HL-60/S4 (cell line): ENCODE data around the gene CEP63.
"Not testable (repeated sequence)": the region's sequence is repeated elsewhere in the genome, so short reads cannot be mapped to it uniquely, and the experiment has no call there.

Experiments used
- in situ Hi-C: fragments of 300-500 bp; cut with MboI; formaldehyde crosslinking; loops from 2 replicates; pipeline ENCODE4 v1.14.3; 2022; ENCODE audit warnings: low sequenced_read_pairs

The CEP63 gene

GRCh38 chr3:134563601-134564000 is 77.7 kb downstream of the CEP63 start:
- in situ Hi-C loops, result no loop called here

DNA sequence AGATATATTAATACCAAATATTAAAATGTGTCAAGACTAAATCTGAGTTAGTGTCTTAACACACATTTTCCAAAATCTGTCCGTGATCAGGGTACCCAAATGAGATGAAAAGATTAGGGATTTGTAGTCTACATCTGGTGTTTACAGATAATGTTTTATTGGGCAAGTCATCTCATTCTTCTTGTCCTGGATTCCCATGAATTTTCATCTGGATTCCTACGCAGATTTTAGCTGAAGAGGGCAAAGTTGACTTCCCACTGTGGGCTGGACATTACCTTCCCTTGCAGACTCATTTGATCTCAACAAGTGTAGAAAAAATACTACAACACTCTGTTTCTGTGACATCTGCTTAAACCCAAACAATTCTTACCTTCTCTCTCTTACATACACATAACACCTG is 79.1 kb downstream of the CEP63 start:
- in situ Hi-C loops, result no loop called here

DNA sequence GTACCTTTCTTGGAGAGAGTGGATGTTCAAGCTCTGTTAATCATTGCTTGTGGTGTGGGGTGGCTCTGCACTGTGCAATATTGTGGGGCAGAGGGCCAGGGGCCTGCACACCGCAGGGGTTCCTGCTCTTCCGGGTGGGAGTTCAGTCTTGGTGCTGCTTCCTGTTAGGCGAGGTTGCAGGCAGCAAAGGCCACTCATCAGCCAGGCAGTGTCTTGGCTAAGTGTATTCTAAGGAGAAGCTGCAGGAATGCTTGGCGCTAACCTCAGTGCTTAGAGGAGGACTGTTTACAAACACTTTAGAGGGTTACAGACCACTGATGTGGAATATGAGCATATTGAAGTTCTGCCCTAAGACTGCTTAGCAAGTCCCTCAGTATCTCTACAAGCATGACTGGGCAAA is 81.7 kb downstream of the CEP63 start:
- in situ Hi-C loops, result no loop called here

DNA sequence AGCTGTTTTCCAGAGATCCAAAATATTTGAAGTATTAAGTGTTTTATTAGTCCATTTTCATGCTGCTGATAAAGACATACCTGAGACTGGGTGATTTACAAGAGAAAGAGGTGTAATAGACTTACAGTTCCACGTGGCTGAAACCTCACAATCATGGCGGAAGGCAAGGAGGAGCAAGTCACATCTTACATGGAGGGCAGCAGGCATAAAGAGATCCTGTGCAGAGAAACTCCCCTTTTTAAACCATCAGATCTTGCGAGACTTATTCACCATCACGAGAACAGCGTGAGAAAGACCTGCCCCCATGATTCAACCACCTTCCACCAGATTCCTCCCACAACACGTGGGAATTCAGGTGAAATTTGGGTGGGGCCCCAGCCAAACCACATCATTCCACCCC is 82.9 kb downstream of the CEP63 start:
- in situ Hi-C loops, result no loop called here

- in situ Hi-C loops, result not testable (repeated sequence)
These were observed 84.0 kb downstream of the CEP63 start for GRCh38 chr3:134569899-134570298.

- in situ Hi-C loops, result no loop called here
These were observed 90.6 kb downstream of the CEP63 start for GRCh38 chr3:134576426-134576825.

DNA sequence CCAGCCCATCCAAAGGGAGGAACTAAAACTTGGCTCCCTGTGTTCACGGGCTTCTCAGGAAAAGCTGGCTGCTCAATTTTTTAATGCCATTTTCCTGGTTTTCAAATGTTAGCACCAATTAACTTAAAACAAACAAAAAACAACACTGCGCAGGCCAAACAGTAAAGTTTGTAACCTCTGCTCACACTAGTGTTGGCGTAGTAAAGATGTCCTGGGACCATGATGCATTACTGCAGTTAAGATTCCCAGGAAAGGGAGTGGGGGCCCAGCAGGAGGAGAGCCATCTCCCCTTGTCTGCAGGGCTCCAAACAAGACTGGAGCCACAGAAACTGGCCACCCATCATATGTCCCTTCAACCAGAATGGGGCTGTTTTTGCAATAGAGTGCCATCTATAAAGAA is 91.0 kb downstream of the CEP63 start:
- in situ Hi-C loops, result no loop called here

DNA sequence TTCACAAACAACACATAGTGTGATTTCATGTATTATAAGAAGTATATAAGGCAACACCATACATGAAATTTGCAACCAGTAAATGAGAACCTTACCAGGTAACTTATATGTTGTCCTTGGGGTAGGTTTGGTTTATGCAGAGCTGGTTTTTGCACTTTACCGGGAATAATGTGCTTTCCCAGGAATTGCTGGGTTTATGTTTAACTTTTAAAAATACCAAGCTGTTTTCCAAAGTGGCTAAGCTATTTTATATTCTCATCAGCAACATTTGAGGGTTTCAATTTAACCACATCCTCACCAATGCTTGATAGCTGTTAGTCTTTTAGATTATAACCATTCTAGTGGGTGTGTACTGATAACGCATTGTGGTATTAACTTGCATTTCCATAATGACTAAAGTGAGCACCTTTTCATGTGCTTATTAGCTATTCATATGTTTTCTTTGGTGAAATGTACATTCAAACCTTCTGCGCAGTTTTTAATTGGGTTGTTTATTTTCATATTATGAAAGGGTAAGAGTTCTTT is 93.3 kb downstream of the CEP63 start:
- in situ Hi-C loops, result no loop called here

GRCh38 chr3:134590766-134591165 is 104.9 kb downstream of the CEP63 start:
- in situ Hi-C loops, result no loop called here

DNA sequence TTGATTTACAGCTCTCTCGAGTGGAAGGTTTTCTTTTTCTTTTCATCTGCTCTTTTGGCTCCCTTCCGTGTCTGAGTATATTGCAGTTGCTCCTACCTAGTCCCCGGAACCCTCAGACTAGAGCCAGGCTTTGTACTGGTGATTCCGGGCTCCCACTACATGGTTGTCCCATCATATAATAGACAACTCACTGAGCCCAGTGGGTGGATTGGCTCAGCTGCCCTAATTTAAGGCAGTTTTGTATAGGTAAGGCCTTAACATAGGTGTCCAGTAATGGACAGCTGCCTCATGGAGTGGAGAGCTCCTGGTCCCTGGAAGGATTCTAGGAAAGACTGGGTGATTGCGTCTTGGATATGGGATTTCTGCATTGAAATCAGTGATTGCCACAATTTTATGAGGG is 106.9 kb downstream of the CEP63 start:
- in situ Hi-C loops, result no loop called here

DNA sequence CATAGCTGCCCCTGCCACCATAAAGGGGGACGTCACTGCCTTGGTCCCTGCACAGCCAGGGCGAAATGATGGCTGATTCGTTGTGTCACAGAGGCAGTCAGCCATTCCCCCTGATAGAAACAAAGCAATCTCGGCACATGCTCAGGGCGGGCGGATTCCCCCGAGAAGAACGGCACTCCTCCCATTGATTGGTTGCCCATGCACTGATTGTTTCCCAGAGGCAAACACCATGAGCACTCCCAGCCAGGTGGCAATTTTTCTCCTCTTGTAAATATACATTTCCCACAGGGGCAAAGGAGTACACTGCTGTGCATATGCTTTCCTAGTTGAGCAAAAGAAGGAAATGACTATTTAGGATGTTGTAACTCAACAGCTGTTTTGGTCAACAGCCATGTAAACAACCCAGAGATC is 108.5 kb downstream of the CEP63 start:
- in situ Hi-C loops, result no loop called here

GRCh38 chr3:134594986-134595385 is 109.1 kb downstream of the CEP63 start:
- in situ Hi-C loops, result not testable (repeated sequence)

GRCh38 chr3:134597390-134597970 is 111.6 kb downstream of the CEP63 start:
- in situ Hi-C loops, result no loop called here

GRCh38 chr3:134598763-134599545 is 113.1 kb downstream of the CEP63 start:
- in situ Hi-C loops, result no loop called here

- in situ Hi-C loops, result no loop called here
These were observed 114.3 kb downstream of the CEP63 start for GRCh38 chr3:134600206-134600605.

DNA sequence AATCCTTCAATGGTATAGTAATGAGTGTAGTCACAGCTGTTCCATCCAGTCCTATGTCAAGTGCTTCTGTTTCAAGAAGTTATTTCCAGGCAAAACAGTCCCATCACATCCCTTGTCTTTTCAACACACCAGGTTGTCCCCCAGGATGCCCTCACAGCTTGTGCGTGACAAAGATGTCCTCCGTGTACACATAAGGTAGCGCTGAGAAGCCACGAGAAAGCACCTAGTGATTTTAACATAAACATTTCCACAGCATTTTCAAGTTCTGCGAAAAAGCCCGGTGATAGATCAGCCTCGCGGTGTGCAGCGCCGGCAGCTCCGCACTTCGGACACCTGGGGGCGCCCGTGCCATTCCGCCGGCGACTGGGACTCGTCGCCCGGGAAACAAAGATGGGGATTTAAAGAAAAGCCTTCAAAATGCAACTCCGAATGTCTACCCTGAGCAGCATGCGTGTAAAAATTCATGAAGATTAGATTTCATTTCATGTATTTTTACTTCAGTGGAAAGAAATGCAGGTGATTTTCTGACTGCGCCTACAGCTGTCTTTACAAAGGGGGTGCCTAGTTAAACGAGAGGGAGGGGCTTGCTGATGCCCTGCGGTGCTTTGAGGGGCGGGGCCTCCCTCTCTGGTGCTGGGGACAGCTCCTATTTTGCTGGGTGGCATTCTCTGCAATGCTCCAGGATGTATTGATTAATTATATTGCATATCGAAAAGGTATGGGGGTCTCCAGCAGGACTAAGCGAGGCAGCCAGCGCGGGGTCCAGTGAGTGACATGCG is 115.0 kb downstream of the CEP63 start:
- in situ Hi-C loops, result no loop called here

GRCh38 chr3:134601539-134602439 is 115.9 kb downstream of the CEP63 start:
- in situ Hi-C loops, result no loop called here

- in situ Hi-C loops, result no loop called here
These were observed 116.6 kb downstream of the CEP63 start for GRCh38 chr3:134602440-134602814.

DNA sequence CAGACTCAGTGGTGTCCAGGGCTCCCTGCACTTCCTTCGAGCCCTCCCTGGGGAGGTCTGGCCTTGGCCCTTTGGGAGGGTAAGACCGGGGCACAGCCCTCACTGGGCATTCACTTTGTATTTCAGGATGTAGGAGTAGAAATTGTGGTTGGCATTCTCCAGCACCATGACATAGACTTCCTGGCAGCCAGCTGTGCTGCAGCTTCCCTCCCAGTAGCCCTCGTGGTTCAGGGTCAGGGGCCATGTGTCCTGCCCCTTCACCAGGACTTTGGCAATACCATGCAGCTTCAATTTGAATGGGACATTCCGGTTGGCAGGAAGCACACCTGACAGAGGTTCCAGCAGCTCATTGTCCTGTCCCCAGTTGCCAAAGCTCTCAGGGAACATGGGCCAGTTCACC is 117.6 kb downstream of the CEP63 start:
- in situ Hi-C loops, result no loop called here

DNA sequence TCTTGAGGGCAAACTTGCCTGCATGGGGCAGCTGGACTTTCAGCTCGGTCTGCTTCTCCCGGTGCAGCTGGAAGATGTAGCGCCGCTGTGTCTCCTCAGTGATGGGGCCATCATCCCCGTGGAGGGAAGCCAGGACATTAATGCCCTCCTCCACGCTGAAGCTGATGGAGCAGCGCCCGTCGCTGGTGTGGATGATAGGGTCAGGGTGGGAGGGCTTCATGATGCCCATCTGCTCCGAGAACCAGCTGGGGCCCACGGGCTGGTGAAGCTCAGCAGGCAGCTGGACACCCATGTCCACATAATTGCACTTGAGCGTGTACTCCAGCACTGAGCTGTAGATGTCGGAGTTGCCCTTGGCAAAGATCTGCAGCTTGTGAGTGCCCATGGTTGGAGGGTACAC is 118.1 kb downstream of the CEP63 start:
- in situ Hi-C loops, result no loop called here

DNA sequence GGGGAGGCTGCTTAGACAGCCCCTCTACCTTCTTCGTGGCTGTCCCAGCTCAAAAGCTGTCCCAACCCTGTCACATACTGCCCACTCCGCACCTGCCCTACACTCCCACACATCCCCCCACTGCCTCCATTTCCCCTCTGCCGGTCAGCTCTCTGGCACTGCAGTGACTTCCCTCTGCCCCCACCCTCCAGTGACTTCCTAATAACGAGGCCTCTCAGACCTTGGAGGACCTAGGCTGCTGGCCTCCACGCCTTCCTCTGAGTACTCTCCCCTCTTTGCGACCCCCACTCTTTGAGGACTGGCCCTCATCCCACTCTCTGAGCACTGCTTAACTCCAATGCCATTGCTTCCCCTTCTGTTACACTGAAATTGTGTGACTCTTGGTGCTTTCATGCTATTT is 119.7 kb downstream of the CEP63 start:
- in situ Hi-C loops, result no loop called here
